IPS-20b (cell line): Measurements from ENCODE around the gene NUDT7.
A peak's percentile ranks its signal among the peaks of the same experiment; 100 is the strongest.

Source experiments
- H3K27ac ChIP-seq: one replicate; pipeline ENCODE4 v1.5.1; 2013; ENCODE audit warnings: low read length
- H3K27me3 ChIP-seq: 2 replicates; pipeline ENCODE4 v1.6.1; 2013; ENCODE audit warnings: mild to moderate bottlenecking, low read length, inconsistent platforms; ENCODE audit not compliant: insufficient read depth
- H3K36me3 ChIP-seq: 2 replicates; pipeline ENCODE4 v1.6.1; 2013; ENCODE audit warnings: low read depth, mild to moderate bottlenecking, inconsistent platforms, low read length, moderate library complexity; ENCODE audit not compliant: insufficient read depth
- H3K4me1 ChIP-seq: 2 replicates; pipeline ENCODE4 v1.6.1; 2013; ENCODE audit warnings: mild to moderate bottlenecking, control low read depth, inconsistent platforms, low read length, moderate library complexity; ENCODE audit not compliant: insufficient read depth
- H3K4me3 ChIP-seq: 2 replicates; pipeline ENCODE4 v1.5.1; 2013; ENCODE audit warnings: mild to moderate bottlenecking, low read length, inconsistent platforms
- H3K9ac ChIP-seq: 2 replicates; pipeline ENCODE4 v1.6.1; 2013; ENCODE audit warnings: low read depth, mild to moderate bottlenecking, inconsistent platforms, low read length, moderate library complexity
- H3K9me3 ChIP-seq: 2 replicates; pipeline ENCODE4 v1.6.1; 2013; ENCODE audit warnings: mild to moderate bottlenecking, low read depth, low read length, inconsistent platforms; ENCODE audit not compliant: insufficient read depth

NUDT7 gene

GRCh38 chr16:77784441-77785372 is 62.4 kb downstream of the NUDT7 start:
- Histone ChIP-seq H3K4me3 (no peak overlapping the region), H3K4me1 (no peaks in the 10 kb centered on the region), H3K27ac (no peak overlapping the region), H3K27me3 (peaks cover 36% of the 10 kb centered on the region), H3K9ac (no peak overlapping the region), H3K36me3 (no peaks in the 10 kb centered on the region), H3K9me3 (no peaks in the 10 kb centered on the region)

GRCh38 chr16:77785373-77785764 is 63.1 kb downstream of the NUDT7 start:
- H3K27ac ChIP-seq: no peak overlapping the region
- H3K4me3 ChIP-seq: no peak overlapping the region
- no peaks in the 10 kb centered on the region for H3K9me3 ChIP-seq
- H3K27me3 ChIP-seq: peaks cover 42% of the 10 kb centered on the region
- H3K36me3 ChIP-seq: no peaks in the 10 kb centered on the region
- peaks cover under 1% of the 10 kb centered on the region; the same call in 1 of the 2 replicates for H3K4me1 ChIP-seq
- no peak overlapping the region for H3K9ac ChIP-seq

- Histone ChIP-seq H3K36me3 (no peaks in the 10 kb centered on the region), H3K27ac (no peak overlapping the region), H3K4me3 (no peak overlapping the region), H3K27me3 (peaks cover 47% of the 10 kb centered on the region), H3K9me3 (no peaks in the 10 kb centered on the region), H3K4me1 (peaks cover 7% of the 10 kb centered on the region), H3K9ac (no peak overlapping the region)
Observed at GRCh38 chr16:77786186-77786847, 64.0 kb downstream of the NUDT7 start.

- no peak overlapping the region for H3K27ac ChIP-seq
- H3K36me3 ChIP-seq: no peaks in the 10 kb centered on the region
- H3K4me3 ChIP-seq: peak overlapping the region; percentile 80; the same call in 1 of the 2 replicates
- no peaks in the 10 kb centered on the region for H3K9me3 ChIP-seq
- peaks cover 47% of the 10 kb centered on the region for H3K27me3 ChIP-seq
- no peak overlapping the region for H3K9ac ChIP-seq
- H3K4me1 ChIP-seq: peaks cover 12% of the 10 kb centered on the region
Observed at GRCh38 chr16:77787452-77787851, 65.1 kb downstream of the NUDT7 start.

GRCh38 chr16:77788181-77789084 is 66.1 kb downstream of the NUDT7 start, which contains the start of gene VAT1L:
VAT1L (plus strand) TSS chr16:77788564; CDS start chr16:77788683, 119 bp downstream.
- peaks cover 12% of the 10 kb centered on the region for H3K4me1 ChIP-seq
- H3K36me3 ChIP-seq: no peaks in the 10 kb centered on the region
- peak within 1 kb of the TSS; percentile 80 for H3K4me3 ChIP-seq
- H3K9ac ChIP-seq: peak within 1 kb of the TSS; percentile 76
- no peak within 1 kb of the TSS for H3K27ac ChIP-seq
- peaks cover 47% of the 10 kb centered on the region for H3K27me3 ChIP-seq
- no peaks in the 10 kb centered on the region for H3K9me3 ChIP-seq

- H3K27me3 ChIP-seq: peaks cover 47% of the 10 kb centered on the region
- no peaks in the 10 kb centered on the region for H3K36me3 ChIP-seq
- H3K27ac ChIP-seq: no peak overlapping the region
- no peaks in the 10 kb centered on the region for H3K9me3 ChIP-seq
- peaks cover 12% of the 10 kb centered on the region for H3K4me1 ChIP-seq
- H3K4me3 ChIP-seq: peak overlapping the region; percentile 80
- H3K9ac ChIP-seq: peak overlapping the region; percentile 76
Observed at GRCh38 chr16:77789085-77790008, 67.0 kb downstream of the NUDT7 start.

GRCh38 chr16:77790009-77790372 is 67.7 kb downstream of the NUDT7 start:
- Histone ChIP-seq H3K36me3 (no peaks in the 10 kb centered on the region), H3K27me3 (peaks cover 47% of the 10 kb centered on the region), H3K27ac (no peak overlapping the region), H3K4me1 (peaks cover 15% of the 10 kb centered on the region), H3K9me3 (no peaks in the 10 kb centered on the region), H3K9ac (peak overlapping the region; percentile 76), H3K4me3 (peak overlapping the region; percentile 80)

- Histone ChIP-seq H3K4me1 (peaks cover 20% of the 10 kb centered on the region), H3K4me3 (peak overlapping the region; percentile 80), H3K27me3 (peaks cover 44% of the 10 kb centered on the region), H3K9ac (peak overlapping the region; percentile 26; the same call in 1 of the 2 replicates), H3K27ac (no peak overlapping the region), H3K36me3 (no peaks in the 10 kb centered on the region), H3K9me3 (no peaks in the 10 kb centered on the region)
Observed at GRCh38 chr16:77790912-77791311, 68.6 kb downstream of the NUDT7 start.
